ENCODE data around the gene DPF1.

GRCh38 chr19:38213469-38213868 is 10.6 kb downstream of the DPF1 start:
- TF ChIP-seq, protein P1, sequence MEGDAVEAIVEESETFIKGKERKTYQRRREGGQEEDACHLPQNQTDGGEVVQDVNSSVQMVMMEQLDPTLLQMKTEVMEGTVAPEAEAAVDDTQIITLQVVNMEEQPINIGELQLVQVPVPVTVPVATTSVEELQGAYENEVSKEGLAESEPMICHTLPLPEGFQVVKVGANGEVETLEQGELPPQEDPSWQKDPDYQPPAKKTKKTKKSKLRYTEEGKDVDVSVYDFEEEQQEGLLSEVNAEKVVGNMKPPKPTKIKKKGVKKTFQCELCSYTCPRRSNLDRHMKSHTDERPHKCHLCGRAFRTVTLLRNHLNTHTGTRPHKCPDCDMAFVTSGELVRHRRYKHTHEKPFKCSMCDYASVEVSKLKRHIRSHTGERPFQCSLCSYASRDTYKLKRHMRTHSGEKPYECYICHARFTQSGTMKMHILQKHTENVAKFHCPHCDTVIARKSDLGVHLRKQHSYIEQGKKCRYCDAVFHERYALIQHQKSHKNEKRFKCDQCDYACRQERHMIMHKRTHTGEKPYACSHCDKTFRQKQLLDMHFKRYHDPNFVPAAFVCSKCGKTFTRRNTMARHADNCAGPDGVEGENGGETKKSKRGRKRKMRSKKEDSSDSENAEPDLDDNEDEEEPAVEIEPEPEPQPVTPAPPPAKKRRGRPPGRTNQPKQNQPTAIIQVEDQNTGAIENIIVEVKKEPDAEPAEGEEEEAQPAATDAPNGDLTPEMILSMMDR (IDR thresholded peaks at IDR 0.05): no peak
- no peak for TF ChIP-seq POLR2A (IDR thresholded peaks at IDR 0.05)

Measured in body of pancreas (tissue), 4 donors.